Gastrocnemius medialis (tissue), 4 donors: ENCODE results near the gene TTYH3.

Experiments used
- CTCF ChIP-seq, 5 experiments: fragments of 450-650 bp in 3 of 5; fragments of 200-600 bp in 2 of 5; sonication (generic) in 2 of 5; IDR thresholded peaks in 4 of 5; conservative IDR thresholded peaks in 1 of 5; 1 replicate in 4 of 5; 2 replicates in 1 of 5; pipeline ENCODE4 v1.5.1; 2016 to 2019; ENCODE audit warnings: antibody characterized with exemption in 5 of 5, mild to moderate bottlenecking in 3 of 5, moderate library complexity in 3 of 5
- POLR2A ChIP-seq, 2 donors: fragments of 450-650 bp; IDR thresholded peaks; one replicate each; pipeline ENCODE4 v1.6.1; 2017; ENCODE audit warnings: antibody characterized with exemption in 2 of 2, mild to moderate bottlenecking in 2 of 2, moderate library complexity in 2 of 2

- no peak for TF ChIP-seq CTCF (IDR thresholded peaks at IDR 0.05 in 4 of 5, conservative IDR thresholded peaks at IDR 0.05 in 1 of 5)
- no peak for TF ChIP-seq POLR2A (IDR thresholded peaks at IDR 0.05)
These were observed 24.5 kb upstream of the TTYH3 start for GRCh38 chr7:2607122-2607922.
